ENCODE data around the gene CYBRD1.

Gene CYBRD1

GRCh38 chr2:171557363-171557762, 35.1 kb downstream of the CYBRD1 start:
- DNase-seq: no peak

- no peak for DNase-seq
Observed at GRCh38 chr2:171563301-171563700, 41.0 kb downstream of the CYBRD1 start.

- no peak for DNase-seq
Observed at GRCh38 chr2:171564463-171564862, 42.2 kb downstream of the CYBRD1 start.

- no peak for DNase-seq
Observed at GRCh38 chr2:171566057-171566456, 43.8 kb downstream of the CYBRD1 start.

GRCh38 chr2:171566753-171567152, 44.5 kb downstream of the CYBRD1 start:
- no peak for DNase-seq

- DNase-seq: no peak
Observed at GRCh38 chr2:171568089-171568488, 45.8 kb downstream of the CYBRD1 start.

- DNase-seq: no peak
Observed at GRCh38 chr2:171571721-171572120, 49.4 kb downstream of the CYBRD1 start.

GRCh38 chr2:171574149-171574795, 52.0 kb downstream of the CYBRD1 start:
- peak; percentile 74 for DNase-seq

GRCh38 chr2:171575606-171576005, 53.3 kb downstream of the CYBRD1 start:
- DNase-seq: no peak

- DNase-seq: no peak
Observed at GRCh38 chr2:171578127-171578803, 56.0 kb downstream of the CYBRD1 start.

GRCh38 chr2:171579481-171579880, 57.2 kb downstream of the CYBRD1 start:
- no peak for DNase-seq

GRCh38 chr2:171583566-171583965, 61.3 kb downstream of the CYBRD1 start:
- DNase-seq: no peak

- no peak for DNase-seq
Observed at GRCh38 chr2:171584001-171584400, 61.7 kb downstream of the CYBRD1 start.

- DNase-seq: no peak
Observed at GRCh38 chr2:171587132-171587531, 64.9 kb downstream of the CYBRD1 start.

GRCh38 chr2:171587567-171587966, 65.3 kb downstream of the CYBRD1 start:
- no peak for DNase-seq

GRCh38 chr2:171590116-171590515, 67.8 kb downstream of the CYBRD1 start:
- no peak for DNase-seq

GRCh38 chr2:171592036-171592555, 69.8 kb downstream of the CYBRD1 start:
- no peak for DNase-seq

- DNase-seq: no peak
Observed at GRCh38 chr2:171595456-171595855, 73.2 kb downstream of the CYBRD1 start.

- no peak for DNase-seq
Observed at GRCh38 chr2:171595896-171596295, 73.6 kb downstream of the CYBRD1 start.

- peak; percentile 64 for DNase-seq
Observed at GRCh38 chr2:171598713-171599319, 76.5 kb downstream of the CYBRD1 start.

GRCh38 chr2:171600126-171600525, 77.9 kb downstream of the CYBRD1 start:
- DNase-seq: no peak

GRCh38 chr2:171602352-171602751, 80.1 kb downstream of the CYBRD1 start:
- DNase-seq: no peak

Data from CD4-positive, alpha-beta T cell treated with Interleukin-4 for 4 hours (primary cell).